GM21423 (cell line): ENCODE measurements around the gene TRIB2.
"Not testable (repeated sequence)": the region's sequence is repeated elsewhere in the genome, so short reads cannot be mapped to it uniquely, and the experiment has no call there.

ENCODE experiments used
- ATAC-seq: cut with Tn5 transposase; IDR thresholded peaks from one replicate; pipeline ENCODE4 v1.9.1; 2021; ENCODE audit warnings: mild to moderate bottlenecking, moderate library complexity; ENCODE audit not compliant: unreplicated experiment

The TRIB2 gene

DNA sequence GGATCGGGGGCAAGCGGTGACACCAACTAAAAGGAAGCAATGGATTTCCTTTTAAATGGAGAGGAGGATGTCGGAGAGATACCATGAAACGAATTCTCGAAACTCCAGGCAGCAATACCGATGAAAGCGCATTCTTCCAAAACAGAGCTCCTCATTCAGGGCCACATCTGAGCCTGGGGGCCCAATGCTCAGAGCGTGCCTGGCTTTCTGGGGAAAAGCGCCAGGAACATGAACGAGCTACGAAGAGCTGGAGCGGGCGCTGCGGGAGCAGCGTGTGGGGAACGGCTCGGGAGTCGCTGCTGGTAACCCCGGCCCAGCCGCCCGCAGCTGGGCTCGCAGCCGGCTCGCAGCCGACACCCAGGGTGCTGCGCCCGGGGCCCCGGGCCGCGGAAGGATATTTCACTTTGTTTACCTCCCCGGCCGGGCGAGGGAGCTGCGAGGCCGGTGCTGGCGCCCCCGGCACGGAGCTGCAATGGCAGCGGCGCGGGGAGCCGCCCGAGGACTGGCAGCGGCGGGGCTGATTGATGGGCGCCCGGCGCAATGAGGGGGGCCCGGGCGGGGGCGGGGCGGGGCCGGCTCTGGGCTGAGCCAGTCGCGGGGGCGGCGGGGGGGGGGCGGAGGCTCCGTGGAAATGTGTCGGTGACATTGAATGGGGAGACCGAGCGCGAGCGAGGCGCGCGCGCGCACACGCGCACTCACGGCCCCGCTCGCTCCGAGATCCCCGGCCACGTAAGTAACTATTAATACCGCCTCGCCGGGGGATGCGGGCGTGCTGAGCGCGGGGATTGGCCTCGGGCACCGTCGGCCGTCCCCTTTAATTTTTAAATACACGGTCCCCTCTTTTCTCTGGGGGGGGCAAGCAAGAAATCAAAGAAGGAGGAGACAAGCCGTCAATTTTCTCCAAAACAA is at the start of gene TRIB2:
TRIB2 (plus strand) TSS at position 655 of the 909 bp plus-strand sequence. CDS start 1,372 bp downstream, outside the sequence.
- ATAC-seq = peak; percentile 70

DNA sequence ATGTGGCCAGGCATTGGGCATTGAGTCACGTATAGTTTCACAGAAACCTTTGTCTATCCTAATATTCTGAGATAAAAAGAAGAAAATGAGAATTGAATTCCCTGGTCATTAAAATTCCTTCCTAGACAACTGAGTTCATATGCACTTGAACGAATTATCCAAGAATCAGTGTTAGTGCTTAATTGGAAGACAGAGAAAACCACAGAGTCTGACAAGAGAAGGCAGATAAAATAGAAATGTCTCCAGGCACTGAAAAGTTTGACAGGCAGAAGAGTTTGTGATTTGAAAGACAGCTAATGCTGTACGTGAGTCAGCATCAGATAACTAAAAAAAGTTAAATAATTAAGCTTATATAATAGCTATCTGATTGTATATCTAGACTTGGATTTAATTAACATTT is 47.7 kb upstream of the TRIB2 start:
- no peak for ATAC-seq

DNA sequence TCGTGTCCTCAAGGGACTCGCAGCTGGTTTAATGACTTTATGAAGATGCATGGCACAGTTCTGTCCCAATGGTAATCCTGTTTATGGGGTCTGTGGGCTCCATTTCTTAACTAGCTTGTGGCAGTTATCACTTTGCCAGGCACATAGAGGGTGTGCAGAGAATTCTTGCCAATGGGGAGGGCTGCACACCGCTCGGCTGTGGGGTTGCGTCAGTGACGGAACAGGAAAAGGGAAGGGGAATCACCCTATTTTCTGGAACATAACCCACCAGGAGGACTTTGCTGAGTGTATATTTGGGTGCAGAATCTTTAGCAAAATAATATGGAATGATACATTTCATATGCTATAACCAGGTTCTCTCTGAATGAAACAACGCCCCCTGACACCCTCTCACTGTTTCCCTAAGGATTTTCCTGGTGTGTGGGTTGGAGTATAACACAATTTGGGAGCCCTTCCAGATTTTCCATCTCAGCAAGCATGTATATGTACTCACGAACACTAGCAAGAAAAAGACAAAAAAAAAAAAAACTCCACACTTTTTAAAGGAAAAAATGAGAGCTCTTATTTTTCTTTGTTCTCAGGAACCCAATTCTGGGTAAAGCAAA is 43.9 kb upstream of the TRIB2 start:
- no peak for ATAC-seq

DNA sequence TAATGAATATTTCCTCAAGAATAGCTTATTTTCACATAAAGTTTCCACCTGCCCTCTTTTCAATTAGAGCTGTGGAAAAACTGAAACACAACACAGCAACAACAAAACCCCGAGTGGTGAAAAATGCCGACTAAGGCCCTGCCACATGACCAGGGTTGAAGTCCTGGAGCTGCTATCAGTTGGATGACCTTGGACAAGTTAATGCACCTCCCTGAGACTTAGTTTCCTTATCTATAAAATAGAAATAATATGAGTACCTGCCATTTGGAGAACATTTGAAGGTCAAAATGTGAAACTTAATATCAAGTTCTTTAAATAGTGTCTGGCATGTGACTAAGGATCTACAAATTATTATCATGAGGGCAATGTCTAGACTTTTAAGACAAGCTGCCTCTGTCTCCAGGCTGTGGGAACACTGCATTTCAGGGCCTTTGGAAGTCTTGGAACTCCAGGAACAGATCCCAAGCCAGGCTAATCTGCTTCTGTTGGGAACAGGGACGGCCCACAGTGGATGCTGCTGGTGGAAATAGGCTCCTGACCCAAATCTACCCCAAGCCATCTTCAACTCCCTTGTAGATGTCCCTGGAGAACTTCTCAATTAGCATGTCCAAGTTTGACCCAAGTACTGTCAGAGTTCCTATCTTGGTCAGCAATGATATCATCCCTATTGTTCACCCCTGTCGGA is 42.0 kb upstream of the TRIB2 start:
- no peak for ATAC-seq

DNA sequence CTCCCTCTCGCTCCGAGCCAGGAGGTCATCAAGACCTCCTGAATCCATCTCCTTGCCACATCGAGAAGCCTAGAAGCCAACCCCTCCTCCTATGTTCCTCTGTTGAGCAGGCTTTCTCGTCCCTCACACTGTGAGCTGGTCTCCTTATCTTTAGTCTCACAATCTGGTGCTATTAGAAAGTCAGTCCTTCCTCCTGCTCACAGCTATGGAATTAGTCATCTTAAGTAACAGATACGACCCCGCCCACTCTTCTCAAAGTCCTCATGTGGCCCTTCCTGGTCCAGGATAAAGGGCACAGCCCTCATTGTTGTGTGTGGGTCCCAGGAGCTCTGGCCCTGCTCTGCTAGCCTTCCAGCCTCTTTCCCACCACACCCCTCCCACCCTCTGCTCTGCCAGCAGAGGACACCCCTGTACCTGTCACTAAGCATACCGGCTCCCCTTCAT is 41.4 kb upstream of the TRIB2 start:
- ATAC-seq = no peak

DNA sequence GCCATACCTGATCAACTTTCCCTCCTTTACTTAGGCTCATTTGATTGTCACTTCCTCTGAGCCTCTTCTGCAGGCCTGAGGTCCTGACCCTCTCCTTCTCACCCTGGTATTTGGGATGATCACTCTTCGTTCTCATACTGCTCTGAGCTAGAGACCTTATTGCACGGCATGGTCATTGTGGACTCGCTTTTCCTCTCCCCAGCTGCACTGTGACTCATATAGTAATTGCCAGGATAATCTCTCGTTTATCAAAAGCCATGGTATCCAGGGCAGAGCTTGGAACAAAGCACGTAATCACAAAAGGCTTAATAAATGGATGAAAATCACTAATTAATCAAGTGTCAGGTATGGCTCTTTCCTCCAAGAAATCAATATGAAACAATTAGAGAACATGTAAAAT is 40.9 kb upstream of the TRIB2 start:
- no peak for ATAC-seq

DNA sequence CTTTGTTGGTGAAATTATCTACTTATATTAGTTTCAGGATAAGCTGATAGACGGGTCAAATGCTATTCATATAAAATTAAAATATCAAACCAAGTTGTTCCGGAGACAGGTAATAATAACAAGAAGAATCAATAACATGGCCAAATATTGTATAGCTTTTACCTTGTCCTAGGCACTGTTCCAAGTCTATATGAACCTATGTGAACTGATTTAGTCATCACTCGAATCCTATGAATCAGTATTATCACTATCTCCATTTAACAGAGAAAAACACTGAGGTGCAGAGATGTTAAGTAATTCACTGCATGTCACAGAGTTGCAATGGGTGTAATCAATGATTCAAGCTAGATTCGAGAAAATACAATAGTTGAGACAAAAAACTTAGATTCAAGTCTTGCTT is 40.0 kb upstream of the TRIB2 start:
- no peak for ATAC-seq

DNA sequence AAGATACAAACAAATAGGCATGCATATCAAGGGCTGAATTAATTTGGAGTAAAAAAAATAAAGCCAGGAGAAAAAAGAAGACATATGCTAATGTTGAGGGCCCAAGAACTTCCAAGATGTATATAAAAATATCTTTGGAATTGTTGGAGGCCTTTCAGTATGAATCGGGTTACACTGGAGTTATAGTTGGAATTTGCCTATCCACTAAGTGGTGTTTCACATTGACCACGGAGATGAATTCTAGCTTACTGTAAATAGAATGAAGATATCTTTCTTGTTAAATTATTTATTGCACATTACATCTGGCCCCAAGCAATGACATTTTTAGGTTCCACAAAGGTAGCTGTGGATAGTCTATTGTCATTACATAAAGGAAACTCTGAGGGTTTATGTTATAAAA is 38.5 kb upstream of the TRIB2 start:
- no peak for ATAC-seq

DNA sequence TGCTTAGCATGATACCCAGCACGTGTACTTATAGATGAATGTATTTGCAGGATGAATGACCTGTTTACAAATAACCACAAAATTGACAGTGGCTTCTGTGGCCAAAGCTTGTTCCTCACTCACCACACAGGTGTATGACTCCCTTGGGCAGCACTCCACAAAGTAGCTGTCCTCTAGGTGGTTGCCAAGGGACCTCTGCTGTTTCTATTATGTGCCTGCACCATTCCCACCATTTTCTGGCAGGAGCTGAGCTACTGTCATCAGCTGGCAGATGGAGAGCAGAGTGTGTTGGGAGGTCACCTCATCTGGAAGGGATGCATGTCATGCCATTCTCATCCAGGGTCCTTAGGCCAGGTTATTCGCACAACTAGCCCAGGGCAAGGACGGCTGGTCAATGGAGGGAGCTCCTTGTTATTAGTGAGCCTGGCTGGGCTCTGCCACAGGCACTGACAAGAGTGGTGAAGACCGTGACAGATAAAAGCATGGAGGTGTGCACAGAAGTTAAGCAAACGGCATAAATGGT is 37.1 kb upstream of the TRIB2 start:
- no peak for ATAC-seq

DNA sequence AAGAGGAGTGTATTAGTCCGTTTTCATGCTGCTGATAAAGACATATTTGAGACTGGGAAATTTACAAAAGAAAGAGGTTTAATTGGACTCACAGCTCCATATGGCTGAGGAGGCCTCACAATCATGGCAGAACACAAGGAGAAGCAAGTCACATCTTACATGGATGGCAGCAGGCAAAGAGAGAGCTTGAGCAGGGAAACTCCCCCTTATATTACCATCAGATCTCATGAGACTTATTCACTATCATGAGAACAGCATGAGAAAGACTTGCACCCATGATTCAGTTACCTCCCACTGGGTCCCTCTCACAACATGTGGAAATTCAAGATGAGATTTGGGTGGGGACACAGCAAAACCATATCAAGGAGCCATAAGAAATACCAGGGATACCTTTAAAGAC is 36.6 kb upstream of the TRIB2 start:
- not testable (repeated sequence) for ATAC-seq

DNA sequence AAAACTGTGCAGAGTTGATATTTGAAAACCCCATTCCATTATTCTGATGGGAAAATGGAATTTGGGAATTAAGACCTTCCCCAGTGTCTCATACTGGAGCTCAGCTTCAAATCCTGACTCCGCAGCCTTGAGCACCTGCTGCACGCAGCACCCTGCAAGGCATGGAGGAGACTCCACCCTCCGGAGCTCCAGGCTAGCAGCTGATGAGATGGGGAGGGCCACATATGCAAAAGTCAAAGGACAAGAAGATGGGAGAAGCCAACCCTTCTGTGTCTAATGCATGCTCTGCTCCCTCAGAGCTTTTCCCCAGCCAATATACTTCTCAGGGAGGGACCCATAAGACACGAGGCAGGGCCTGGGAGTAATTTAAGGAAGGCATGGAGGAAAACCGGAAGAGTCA is 34.7 kb upstream of the TRIB2 start:
- ATAC-seq = no peak

DNA sequence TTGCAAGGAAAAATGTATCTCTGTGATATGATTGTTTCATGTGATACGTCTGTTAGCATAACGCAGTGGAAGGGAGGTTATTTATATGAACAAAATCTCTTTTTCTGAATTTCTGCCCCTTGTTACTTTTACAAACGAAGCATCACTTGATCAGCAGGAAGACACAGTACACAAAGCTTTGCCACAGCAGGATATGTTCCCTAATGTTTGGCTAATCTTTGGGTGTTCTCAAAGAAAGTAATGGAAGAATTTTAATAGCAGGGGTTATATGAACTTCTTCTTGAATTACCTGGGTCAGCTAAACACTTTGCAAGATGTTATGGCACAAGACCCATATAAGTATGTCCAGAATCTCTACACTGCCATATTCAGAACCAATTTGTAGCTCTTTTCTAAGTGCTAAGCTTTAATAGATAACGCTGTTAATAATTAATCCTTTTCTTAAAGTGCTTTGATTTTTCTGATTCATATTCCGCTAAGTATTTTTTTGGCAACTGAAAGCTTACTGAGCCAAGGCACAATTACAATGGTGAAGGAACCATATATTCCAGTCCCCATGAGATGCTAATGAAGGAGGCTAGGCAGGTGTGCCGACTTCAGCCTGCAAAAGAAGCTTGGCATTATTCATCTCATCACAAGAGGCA is 33.2 kb upstream of the TRIB2 start:
- ATAC-seq = no peak

DNA sequence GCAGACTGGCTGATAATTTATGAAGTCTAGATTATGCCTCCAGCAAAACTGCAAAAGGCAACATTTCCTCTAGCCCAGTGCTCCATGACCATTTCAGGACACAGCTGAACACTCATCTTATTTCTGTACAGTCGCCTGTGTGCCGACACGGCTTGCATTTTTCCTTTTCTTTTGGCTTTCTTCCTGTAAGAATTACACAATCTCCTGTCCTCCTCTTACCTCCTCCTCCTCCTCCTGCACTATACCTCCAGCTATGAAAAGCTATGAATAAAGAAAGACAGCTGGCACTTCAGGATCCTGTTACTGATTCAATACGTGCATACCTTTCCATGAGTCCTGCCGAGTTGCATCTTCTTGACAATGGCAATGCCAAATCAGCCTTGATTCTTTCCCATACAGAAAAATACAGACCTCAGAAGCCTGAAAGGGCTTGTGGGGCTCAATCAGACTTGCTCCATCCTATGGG is 32.2 kb upstream of the TRIB2 start:
- ATAC-seq = no peak

DNA sequence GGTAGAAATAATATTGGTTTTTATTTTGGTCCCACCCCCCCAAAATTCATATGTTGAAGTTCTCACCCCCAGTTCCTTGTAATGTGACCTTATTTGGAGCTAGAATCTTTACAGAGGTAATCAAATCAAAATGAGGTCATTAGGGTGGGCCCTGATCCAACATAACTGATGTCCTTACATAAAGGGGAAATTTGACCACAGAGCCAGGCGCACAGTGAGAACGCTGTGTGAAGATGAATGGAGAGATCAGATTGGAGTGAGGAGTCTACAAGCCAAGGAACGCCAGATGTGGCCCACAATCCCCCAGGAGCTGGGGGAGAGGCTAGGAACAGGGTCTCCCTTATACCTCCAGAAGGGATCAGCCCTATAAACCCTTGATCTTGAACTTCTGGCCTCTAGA is 31.6 kb upstream of the TRIB2 start:
- no peak for ATAC-seq

DNA sequence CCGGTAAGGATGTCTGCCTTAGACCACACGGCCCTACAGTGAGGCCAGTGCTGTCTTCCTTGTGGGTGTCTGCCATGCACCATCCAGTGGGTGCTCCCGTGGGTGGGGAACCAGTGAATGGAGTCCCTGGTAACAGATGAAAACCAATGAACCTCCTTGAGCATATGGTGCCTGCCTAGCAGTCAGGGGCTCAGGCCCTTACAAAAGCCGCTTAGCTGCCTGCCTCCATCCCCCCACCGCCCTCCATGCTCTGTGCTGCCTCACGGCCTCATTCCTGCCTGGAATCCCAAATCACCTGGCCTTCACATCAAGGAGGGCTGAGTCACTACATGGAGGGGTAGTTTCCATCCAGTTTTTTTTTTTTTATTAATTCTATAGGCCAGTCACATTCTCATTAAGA is 30.8 kb upstream of the TRIB2 start:
- ATAC-seq = no peak

DNA sequence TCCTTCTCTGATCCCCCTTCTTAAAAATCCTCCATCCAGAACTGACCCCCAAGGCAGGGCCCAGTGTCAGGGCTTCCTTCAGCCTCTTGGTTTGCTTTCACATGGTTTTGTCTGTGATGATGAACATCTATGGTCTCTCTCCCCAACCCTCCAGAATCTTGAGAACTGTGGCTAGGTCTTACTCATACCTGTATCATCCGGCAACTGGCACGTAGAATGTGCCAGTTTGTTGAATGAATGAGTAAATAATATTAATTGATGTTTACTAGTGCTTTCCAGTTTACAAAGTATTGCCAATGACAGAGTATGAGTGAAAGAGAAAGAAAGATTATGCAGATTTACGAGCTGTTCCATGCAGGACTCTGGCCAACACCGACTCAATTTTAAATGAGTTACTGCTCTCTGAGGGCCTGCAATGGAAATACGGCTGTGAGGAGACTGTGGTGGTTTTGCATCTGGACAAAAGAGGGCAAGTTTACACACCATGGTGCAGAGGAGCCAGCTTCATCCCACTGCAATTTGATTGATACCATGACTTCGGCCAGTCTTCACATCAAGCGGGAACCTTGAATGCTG is 29.9 kb upstream of the TRIB2 start:
- no peak for ATAC-seq

DNA sequence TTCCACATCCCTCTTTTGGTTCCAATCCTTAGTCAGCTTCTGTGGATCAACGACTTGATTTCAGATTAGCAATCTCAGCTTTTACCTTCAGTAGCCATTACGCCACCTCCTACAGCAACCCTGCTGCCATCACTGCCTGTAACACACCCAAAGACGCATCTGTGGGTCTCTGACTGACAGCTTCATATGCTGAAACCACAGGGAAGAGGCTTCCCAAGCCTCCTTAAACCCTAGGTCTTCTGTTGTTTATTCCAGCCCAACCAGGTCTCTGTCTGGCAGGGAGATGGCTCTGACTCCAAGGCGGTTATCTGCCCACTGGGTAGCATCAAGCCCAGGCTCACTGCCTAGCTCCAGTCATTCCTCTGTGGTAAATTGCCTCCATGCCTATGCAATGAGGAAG is 28.6 kb upstream of the TRIB2 start:
- no peak for ATAC-seq

DNA sequence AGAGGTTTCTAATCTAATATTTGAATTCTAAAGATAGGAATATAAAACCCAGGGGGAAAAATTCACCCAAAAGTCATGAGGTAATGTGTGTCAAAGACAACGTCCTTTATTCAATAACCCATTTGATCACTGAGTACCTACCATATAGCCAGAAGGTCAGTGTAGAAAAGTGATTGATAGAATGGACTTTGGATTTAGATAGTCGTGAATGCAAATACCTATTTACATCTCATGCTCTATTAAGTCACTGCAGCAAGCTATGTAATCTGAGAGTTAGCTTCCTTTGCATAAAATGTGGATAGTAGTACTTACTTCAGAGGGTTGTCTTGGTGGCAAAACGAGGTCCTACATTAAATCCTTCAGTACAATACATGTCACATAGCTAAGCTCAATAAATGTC is 27.8 kb upstream of the TRIB2 start:
- no peak for ATAC-seq

DNA sequence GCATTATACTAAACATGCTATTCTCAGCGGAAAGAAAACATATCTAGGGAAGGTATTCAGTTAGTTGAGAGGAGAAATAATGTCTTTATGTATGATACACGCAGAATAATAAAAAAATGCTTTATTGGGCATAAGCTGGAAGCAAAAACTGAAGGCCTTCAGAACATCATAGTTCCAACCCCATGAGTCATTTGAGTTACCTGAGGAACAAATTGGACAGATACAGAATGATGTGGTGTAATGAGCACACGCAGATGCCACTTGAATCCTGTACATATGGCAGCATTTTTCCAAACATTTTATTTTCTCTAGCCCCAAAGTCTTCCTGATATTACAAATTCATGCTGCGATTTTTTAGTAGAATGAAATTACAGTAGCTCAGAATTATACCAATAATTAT is 23.2 kb upstream of the TRIB2 start:
- ATAC-seq = no peak

DNA sequence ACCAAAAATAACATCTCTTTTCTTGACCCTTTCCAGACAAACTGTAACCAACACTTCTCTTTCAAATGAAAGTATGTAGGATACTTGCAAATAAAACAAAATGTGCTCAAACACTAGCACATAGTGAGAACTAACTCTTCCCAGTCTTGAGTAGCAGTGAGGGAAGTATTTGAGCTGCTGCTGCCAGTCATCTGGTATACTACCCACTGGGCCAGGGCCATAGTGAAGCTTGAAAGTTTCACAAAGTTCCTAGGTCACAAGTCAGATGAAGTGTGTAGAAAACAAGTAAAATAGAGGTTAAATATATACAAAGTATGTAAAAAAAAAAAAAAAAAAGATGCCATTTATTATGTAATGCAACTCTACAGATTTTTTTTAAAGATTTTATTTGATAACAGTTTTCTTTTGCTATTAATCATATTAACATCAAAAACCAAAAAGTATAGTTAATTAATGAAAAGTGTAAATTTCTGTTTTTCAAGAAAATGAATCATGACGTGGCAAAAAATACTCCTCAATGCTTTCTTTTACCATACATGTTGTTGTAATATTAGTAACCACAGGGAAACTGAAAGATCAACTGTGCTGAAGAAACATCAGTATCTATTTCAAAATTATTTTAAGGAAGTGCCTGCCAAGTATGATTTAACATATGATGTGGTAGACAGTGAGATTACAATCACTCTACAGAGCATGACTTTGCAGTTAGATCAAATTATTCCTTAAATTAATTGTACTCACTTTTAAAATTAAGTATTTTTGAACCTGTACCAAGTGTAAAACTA is 21.6 kb upstream of the TRIB2 start:
- ATAC-seq = peak; percentile 52
